Measurements from ENCODE around the gene TRIM32.

TRIM32 gene

DNA sequence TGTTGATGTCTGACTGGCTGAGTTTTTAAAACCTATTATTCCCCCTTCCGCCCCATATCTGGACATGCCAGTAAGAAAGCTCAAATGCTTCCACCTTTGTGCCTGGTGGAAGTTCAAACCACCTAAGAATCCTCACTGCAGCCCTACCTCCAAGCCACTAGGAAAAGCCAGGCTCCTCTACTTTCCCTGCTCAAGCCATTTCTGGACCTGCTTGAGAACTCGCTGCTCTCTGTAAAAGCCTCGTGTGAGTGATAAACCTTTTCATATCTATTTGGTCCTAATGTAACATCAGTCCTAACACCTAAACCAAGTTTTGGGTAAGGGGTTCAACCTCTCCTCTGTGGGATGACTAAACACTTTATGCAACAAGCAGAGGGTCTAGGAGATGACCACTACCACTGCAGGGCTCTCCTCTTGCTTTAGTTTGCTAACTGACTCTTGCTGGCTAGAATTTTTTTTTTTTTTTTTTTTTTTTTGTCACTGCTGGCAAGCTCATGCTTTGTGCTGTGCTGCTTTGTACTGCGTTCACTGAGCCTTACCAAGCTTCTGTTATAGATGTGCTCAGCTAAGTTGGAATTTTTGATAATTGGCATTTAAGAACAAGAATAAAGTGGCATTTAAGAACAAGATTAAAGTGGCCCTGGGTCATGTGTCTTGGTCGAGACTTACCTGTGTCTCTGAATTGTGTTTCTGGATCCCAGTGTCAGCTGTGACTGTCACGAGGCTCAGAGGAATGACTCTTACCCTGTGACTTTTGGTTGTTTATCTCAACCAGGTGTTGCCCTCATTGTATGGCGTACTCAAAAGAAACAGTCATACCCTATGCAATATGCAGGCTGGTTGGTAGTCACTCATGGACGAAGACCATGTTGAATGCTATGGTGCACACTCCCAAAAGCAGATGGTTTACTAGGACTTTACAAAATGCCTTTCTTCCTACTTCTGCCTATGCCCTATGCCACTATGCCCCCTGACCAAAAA is 19.5 kb downstream of the TRIM32 start:
- Histone ChIP-seq H3K9me3 (ENCODE audit: insufficient read depth, low read depth, low read length) (no peaks in the 10 kb centered on the region), H3K27ac (ENCODE audit: low read depth, low read length) (no peak overlapping the region), H3K4me1 (ENCODE audit: insufficient read depth, low read length) (no peaks in the 10 kb centered on the region), H3K27me3 (ENCODE audit: insufficient read depth, low read length) (no peaks in the 10 kb centered on the region), H3K36me3 (ENCODE audit: insufficient read depth, low read length) (no peaks in the 10 kb centered on the region), H3K4me3 (ENCODE audit: low read length) (no peak overlapping the region), H3K9ac (ENCODE audit: low read depth, low read length) (no peak overlapping the region)
- WGBS = 93% methylated on average over 8 of the region's 8 CpGs

GRCh38 chr9:116712781-116713180 is 25.7 kb downstream of the TRIM32 start:
- H3K27me3 ChIP-seq (ENCODE audit: insufficient read depth, low read length) = no peaks in the 10 kb centered on the region
- H3K4me1 ChIP-seq (ENCODE audit: insufficient read depth, low read length) = peaks cover 13% of the 10 kb centered on the region
- H3K9ac ChIP-seq (ENCODE audit: low read depth, low read length) = no peak overlapping the region
- 82% methylated on average over 3 of the region's 3 CpGs for WGBS
- H3K36me3 ChIP-seq (ENCODE audit: insufficient read depth, low read length) = no peaks in the 10 kb centered on the region
- no peak overlapping the region for H3K27ac ChIP-seq (ENCODE audit: low read depth, low read length)
- no peaks in the 10 kb centered on the region for H3K9me3 ChIP-seq (ENCODE audit: insufficient read depth, low read depth, low read length)
- no peak overlapping the region for H3K4me3 ChIP-seq (ENCODE audit: low read length)

DNA sequence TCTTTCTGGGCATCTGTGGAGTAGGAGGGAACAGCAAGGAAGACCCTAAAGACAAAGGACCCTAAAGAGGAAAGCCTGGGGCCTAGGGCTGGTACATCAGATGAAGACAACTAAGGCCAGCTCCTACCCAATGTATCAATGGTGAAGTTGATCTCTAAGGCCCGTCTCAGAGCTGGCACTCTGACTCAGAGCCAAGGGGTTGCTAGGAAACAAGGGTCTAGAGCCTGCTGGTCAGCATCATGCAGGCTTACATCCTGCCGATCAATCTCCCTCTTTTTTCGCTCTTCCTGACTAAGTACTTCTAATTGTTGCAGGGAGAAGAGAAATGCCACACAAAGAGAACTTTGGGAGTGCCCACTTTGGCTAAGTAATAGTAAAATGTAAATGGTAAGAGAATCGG is 26.2 kb downstream of the TRIM32 start:
- no peak overlapping the region for H3K9ac ChIP-seq (ENCODE audit: low read depth, low read length)
- H3K4me3 ChIP-seq (ENCODE audit: low read length) = no peak overlapping the region
- no peaks in the 10 kb centered on the region for H3K36me3 ChIP-seq (ENCODE audit: insufficient read depth, low read length)
- WGBS = 67% methylated on average over 4 of the region's 4 CpGs
- H3K27me3 ChIP-seq (ENCODE audit: insufficient read depth, low read length) = no peaks in the 10 kb centered on the region
- no peak overlapping the region for H3K27ac ChIP-seq (ENCODE audit: low read depth, low read length)
- peaks cover 13% of the 10 kb centered on the region for H3K4me1 ChIP-seq (ENCODE audit: insufficient read depth, low read length)
- no peaks in the 10 kb centered on the region for H3K9me3 ChIP-seq (ENCODE audit: insufficient read depth, low read depth, low read length)

DNA sequence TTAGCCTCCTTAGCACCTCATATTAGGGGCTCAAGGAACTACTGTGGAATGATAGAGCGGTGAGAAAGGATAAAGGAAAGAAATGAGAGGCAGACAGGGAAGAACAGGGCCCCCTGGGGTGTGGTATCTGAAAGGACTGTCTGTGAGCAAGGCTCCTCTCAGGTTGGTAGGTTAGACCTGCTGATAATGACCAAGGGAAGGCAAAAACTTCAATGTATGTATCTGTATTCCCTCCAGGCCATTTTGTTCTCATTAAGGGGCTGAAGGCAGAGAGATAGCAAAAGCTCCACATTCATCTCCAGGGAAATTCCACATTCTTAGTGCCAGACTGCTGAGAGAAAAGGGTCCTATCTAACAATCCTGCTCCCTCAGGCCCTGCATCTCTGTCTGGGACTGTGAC is 28.6 kb downstream of the TRIM32 start:
- H3K4me3 ChIP-seq (ENCODE audit: low read length) = no peak overlapping the region
- no peak overlapping the region for H3K27ac ChIP-seq (ENCODE audit: low read depth, low read length)
- no peaks in the 10 kb centered on the region for H3K27me3 ChIP-seq (ENCODE audit: insufficient read depth, low read length)
- 64% methylated on average over 1 of the region's 1 CpG for WGBS
- no peaks in the 10 kb centered on the region for H3K9me3 ChIP-seq (ENCODE audit: insufficient read depth, low read depth, low read length)
- peaks cover 22% of the 10 kb centered on the region for H3K4me1 ChIP-seq (ENCODE audit: insufficient read depth, low read length)
- H3K36me3 ChIP-seq (ENCODE audit: insufficient read depth, low read length) = no peaks in the 10 kb centered on the region
- H3K9ac ChIP-seq (ENCODE audit: low read depth, low read length) = no peak overlapping the region

DNA sequence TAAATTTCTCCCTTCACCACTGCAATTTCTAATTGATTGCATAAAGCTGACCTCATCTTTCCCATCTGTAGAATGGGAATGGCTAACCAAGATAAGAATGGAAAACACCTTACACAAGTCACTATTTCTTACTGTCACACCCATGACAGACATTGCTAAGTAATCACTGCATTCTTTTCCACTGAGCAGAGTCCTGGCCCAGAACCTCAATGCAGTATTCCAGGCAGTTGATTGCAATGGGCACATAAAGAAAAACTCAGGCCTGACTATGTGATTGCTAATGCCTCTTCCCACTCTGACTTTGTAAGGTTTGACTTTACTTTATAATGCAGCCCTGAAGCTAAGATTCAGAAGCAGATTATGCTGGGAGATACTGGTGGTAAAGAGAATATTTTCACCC is 29.3 kb downstream of the TRIM32 start:
- Histone ChIP-seq H3K27ac (ENCODE audit: low read depth, low read length) (no peak overlapping the region), H3K36me3 (ENCODE audit: insufficient read depth, low read length) (no peaks in the 10 kb centered on the region), H3K4me3 (ENCODE audit: low read length) (no peak overlapping the region), H3K4me1 (ENCODE audit: insufficient read depth, low read length) (peaks cover 22% of the 10 kb centered on the region), H3K9ac (ENCODE audit: low read depth, low read length) (no peak overlapping the region), H3K9me3 (ENCODE audit: insufficient read depth, low read depth, low read length) (no peaks in the 10 kb centered on the region), H3K27me3 (ENCODE audit: insufficient read depth, low read length) (no peaks in the 10 kb centered on the region)

DNA sequence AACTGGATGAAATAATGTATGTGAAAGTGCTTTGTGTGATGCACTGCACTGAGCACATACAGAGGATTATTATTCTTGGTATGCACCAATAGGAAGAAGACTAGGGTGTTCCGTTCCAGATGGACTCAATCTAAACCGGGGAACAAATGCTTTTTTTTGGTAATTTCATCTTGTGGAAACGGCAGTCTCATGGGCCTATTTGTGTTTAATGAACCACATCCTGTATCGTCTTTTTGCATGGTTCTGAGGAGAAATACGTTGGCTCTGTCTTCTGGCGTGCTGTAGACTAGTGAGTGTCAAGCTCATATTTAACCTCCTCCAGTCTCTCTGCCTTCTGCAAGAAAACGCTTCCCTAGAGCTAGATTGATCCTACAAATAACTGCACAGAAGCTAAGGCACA is 30.0 kb downstream of the TRIM32 start:
- Histone ChIP-seq H3K4me3 (ENCODE audit: low read length) (no peak overlapping the region), H3K9me3 (ENCODE audit: insufficient read depth, low read depth, low read length) (no peaks in the 10 kb centered on the region), H3K4me1 (ENCODE audit: insufficient read depth, low read length) (peaks cover 22% of the 10 kb centered on the region), H3K36me3 (ENCODE audit: insufficient read depth, low read length) (no peaks in the 10 kb centered on the region), H3K27ac (ENCODE audit: low read depth, low read length) (no peak overlapping the region), H3K27me3 (ENCODE audit: insufficient read depth, low read length) (no peaks in the 10 kb centered on the region), H3K9ac (ENCODE audit: low read depth, low read length) (no peak overlapping the region)
- WGBS = 82% methylated on average over 7 of the region's 7 CpGs

DNA sequence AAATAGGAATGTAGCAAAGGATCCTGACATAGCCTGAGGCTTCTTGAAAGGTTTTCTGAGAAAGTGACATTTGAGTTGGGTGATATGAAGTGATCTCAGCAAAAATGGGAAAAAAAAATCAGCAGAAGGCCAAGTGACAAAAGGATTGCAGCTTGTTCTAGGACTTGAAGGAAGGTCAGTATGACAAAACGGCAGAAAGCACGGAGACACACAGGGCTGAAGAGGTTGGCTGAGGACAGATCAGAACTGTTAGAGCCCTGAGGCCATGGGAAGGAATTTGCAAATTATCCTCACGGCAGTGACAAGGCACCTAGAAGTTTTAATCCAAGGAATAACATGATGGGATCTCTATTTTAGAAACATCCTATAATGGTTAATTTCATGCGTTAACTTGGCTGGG is 31.0 kb downstream of the TRIM32 start:
- Histone ChIP-seq H3K36me3 (ENCODE audit: insufficient read depth, low read length) (no peaks in the 10 kb centered on the region), H3K4me1 (ENCODE audit: insufficient read depth, low read length) (peaks cover 22% of the 10 kb centered on the region), H3K27me3 (ENCODE audit: insufficient read depth, low read length) (no peaks in the 10 kb centered on the region), H3K4me3 (ENCODE audit: low read length) (no peak overlapping the region), H3K9ac (ENCODE audit: low read depth, low read length) (no peak overlapping the region), H3K27ac (ENCODE audit: low read depth, low read length) (no peak overlapping the region), H3K9me3 (ENCODE audit: insufficient read depth, low read depth, low read length) (no peaks in the 10 kb centered on the region)
- WGBS = 72% methylated on average over 4 of the region's 4 CpGs

DNA sequence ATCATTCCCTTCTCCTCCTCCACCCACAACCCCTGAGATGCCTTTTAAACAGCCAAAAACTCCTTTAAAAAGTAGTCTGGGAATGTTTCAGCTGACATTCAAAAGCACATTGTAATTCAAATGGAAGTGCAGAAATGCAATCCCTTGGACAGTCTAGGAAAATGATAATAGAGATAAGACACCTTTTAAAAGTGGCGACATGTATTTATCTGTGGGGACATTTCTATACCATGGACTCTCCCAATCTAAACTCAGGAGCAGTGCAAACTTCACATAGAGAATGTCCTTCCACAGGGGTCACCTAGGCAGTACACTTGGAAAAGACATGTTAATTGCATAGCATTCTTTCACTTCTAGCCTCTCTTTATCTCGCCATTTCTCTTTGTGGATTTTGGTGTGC is 33.0 kb downstream of the TRIM32 start:
- H3K27ac ChIP-seq (ENCODE audit: low read depth, low read length) = no peak overlapping the region
- H3K9ac ChIP-seq (ENCODE audit: low read depth, low read length) = no peak overlapping the region
- no peaks in the 10 kb centered on the region for H3K36me3 ChIP-seq (ENCODE audit: insufficient read depth, low read length)
- 55% methylated on average over 1 of the region's 2 CpGs for WGBS
- no peaks in the 10 kb centered on the region for H3K9me3 ChIP-seq (ENCODE audit: insufficient read depth, low read depth, low read length)
- H3K4me3 ChIP-seq (ENCODE audit: low read length) = no peak overlapping the region
- no peaks in the 10 kb centered on the region for H3K27me3 ChIP-seq (ENCODE audit: insufficient read depth, low read length)
- H3K4me1 ChIP-seq (ENCODE audit: insufficient read depth, low read length) = peaks cover 17% of the 10 kb centered on the region

DNA sequence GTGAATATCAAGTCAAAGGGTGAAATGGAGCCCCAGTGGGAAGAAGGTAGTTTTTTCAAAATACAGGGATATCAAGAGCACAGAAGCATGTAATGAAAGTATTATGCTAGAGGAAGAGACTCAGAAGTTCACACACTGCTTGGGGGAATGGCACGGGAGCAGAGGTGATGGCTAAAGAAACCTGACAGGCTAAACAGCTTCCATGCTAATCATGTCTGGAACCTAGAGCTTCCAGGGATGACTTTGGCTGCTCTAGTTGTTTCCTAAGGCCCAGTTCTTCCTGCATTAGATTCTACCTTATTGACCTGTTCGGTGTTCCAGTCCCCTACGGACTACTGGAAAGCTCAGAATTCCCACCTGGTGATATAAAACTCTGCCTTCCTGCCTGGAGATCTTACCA is 34.3 kb downstream of the TRIM32 start:
- Histone ChIP-seq H3K4me3 (ENCODE audit: low read length) (no peak overlapping the region), H3K27ac (ENCODE audit: low read depth, low read length) (no peak overlapping the region), H3K27me3 (ENCODE audit: insufficient read depth, low read length) (no peaks in the 10 kb centered on the region), H3K36me3 (ENCODE audit: insufficient read depth, low read length) (no peaks in the 10 kb centered on the region), H3K4me1 (ENCODE audit: insufficient read depth, low read length) (peaks cover 9% of the 10 kb centered on the region), H3K9me3 (ENCODE audit: insufficient read depth, low read depth, low read length) (no peaks in the 10 kb centered on the region), H3K9ac (ENCODE audit: low read depth, low read length) (no peak overlapping the region)
- 93% methylated on average over 3 of the region's 3 CpGs for WGBS

GRCh38 chr9:116721944-116722343 is 34.8 kb downstream of the TRIM32 start:
- H3K9me3 ChIP-seq (ENCODE audit: insufficient read depth, low read depth, low read length) = no peaks in the 10 kb centered on the region
- H3K36me3 ChIP-seq (ENCODE audit: insufficient read depth, low read length) = no peaks in the 10 kb centered on the region
- H3K4me3 ChIP-seq (ENCODE audit: low read length) = no peak overlapping the region
- no peak overlapping the region for H3K9ac ChIP-seq (ENCODE audit: low read depth, low read length)
- H3K4me1 ChIP-seq (ENCODE audit: insufficient read depth, low read length) = peaks cover 9% of the 10 kb centered on the region
- H3K27ac ChIP-seq (ENCODE audit: low read depth, low read length) = no peak overlapping the region
- WGBS = 80% methylated on average over 1 of the region's 2 CpGs
- no peaks in the 10 kb centered on the region for H3K27me3 ChIP-seq (ENCODE audit: insufficient read depth, low read length)

DNA sequence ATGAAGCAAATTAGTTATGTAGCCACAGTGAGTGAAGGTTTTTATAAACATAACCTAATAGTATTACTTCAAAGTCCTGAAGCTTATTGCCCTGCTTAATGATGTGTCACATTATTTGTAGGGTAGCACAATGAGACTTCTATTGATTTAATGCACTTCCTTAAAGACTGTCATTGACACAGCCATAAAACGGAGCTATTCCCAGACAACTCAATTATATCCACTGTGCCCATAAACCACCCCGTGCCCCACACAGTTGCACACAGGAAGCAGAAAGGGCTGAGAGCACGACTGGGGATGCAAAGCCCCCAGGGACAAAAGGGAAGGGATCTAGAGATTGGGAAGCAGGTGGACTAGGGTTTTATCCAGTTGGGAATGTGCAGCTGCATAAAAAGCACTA is 37.0 kb downstream of the TRIM32 start:
- WGBS = 80% methylated on average over 3 of the region's 3 CpGs
- Histone ChIP-seq H3K9me3 (ENCODE audit: insufficient read depth, low read depth, low read length) (no peaks in the 10 kb centered on the region), H3K36me3 (ENCODE audit: insufficient read depth, low read length) (no peaks in the 10 kb centered on the region), H3K27ac (ENCODE audit: low read depth, low read length) (no peak overlapping the region), H3K4me3 (ENCODE audit: low read length) (no peak overlapping the region), H3K4me1 (ENCODE audit: insufficient read depth, low read length) (peaks cover 9% of the 10 kb centered on the region), H3K9ac (ENCODE audit: low read depth, low read length) (no peak overlapping the region), H3K27me3 (ENCODE audit: insufficient read depth, low read length) (no peaks in the 10 kb centered on the region)

DNA sequence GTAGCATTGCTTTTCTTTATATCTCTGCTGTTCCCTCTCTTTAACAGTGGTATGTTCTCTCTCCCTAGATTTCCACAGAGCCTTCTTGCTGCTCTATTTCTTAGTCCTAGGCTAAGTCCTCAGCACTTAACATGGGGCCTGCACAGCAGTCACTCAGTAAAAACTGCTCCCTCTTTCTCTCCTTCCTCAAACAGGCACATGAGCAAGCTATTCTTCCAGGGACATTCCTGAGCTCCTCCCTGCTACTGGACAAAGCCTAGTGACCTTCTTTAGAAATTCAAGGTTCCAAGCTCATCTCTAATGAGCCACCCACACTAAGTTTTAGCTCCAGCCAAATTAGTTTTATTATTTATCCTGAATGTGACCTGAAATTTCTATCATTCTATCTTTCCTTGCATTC is 39.5 kb downstream of the TRIM32 start:
- Histone ChIP-seq H3K36me3 (ENCODE audit: insufficient read depth, low read length) (no peaks in the 10 kb centered on the region), H3K27ac (ENCODE audit: low read depth, low read length) (no peak overlapping the region), H3K4me1 (ENCODE audit: insufficient read depth, low read length) (no peaks in the 10 kb centered on the region), H3K9me3 (ENCODE audit: insufficient read depth, low read depth, low read length) (no peaks in the 10 kb centered on the region), H3K9ac (ENCODE audit: low read depth, low read length) (no peak overlapping the region), H3K27me3 (ENCODE audit: insufficient read depth, low read length) (no peaks in the 10 kb centered on the region), H3K4me3 (ENCODE audit: low read length) (no peak overlapping the region)
